Right kidney (tissue), 1 donor: Measurements from ENCODE around the gene SDC3.

Experiments
- DNase-seq: peaks from one replicate; pipeline ENCODE4 v3.0.0-alpha.2; 2016

The SDC3 gene

DNA sequence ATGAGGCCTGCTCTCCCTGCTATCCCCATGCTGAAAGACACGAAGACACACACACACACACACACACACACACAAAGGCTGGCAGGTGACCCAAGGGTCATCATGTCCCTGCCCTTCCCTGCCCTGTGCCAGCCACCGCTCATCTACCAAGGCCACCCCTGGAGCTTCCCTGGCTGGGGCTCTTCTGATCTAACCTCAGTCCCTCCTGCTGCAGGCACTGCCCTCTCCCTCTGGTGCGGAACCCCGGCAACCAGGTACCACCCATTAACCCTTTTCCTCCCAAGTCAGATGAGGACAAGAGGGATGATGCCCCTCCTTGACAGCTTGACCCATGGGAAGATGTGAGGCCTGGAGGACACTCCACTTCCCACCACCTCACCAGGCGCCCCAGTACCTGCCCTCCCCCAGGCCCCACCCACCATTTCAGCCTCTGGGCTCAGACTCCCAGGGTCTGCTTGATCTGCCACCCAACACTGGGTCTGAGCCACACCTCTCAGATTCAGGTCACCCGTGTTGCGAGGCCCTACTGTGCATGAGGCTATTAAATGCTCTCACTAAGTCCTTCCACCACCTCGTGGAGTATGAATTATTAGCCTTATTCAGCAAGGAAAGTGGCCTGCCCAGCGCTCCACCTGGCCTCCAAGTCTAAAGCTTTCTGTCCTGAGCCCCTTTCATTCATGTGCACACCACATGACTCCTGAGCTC lies 2.5 kb downstream of the SDC3 start:
- DNase-seq, result no peak

- DNase-seq, result no peak
These were observed 3.2 kb downstream of the SDC3 start for GRCh38 chr1:30905403-30905802.

DNA sequence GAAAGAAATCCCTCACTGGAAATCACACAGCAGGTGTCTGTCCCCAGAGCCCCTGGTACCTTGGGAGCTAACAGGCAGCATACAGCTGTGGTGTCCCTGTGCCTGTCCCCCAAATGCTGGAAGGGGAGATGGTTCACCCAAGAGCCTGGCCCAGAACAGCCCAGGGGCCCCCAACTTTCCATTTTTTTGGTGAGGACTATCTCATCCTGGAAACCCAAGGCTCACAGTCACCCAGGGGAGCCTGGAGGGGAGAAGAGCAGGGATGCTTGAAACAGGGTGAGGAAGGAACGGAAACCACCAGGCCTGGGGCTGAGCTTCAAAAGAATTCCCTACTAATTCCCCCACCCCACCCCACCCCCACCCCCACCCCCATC lies 3.6 kb downstream of the SDC3 start:
- DNase-seq, result no peak

GRCh38 chr1:30904191-30904961 lies 4.2 kb downstream of the SDC3 start:
- DNase-seq, result no peak

- DNase-seq, result no peak
These were observed 5.1 kb downstream of the SDC3 start for GRCh38 chr1:30903343-30904034.

GRCh38 chr1:30902593-30903290 lies 5.8 kb downstream of the SDC3 start:
- no peak for DNase-seq

DNA sequence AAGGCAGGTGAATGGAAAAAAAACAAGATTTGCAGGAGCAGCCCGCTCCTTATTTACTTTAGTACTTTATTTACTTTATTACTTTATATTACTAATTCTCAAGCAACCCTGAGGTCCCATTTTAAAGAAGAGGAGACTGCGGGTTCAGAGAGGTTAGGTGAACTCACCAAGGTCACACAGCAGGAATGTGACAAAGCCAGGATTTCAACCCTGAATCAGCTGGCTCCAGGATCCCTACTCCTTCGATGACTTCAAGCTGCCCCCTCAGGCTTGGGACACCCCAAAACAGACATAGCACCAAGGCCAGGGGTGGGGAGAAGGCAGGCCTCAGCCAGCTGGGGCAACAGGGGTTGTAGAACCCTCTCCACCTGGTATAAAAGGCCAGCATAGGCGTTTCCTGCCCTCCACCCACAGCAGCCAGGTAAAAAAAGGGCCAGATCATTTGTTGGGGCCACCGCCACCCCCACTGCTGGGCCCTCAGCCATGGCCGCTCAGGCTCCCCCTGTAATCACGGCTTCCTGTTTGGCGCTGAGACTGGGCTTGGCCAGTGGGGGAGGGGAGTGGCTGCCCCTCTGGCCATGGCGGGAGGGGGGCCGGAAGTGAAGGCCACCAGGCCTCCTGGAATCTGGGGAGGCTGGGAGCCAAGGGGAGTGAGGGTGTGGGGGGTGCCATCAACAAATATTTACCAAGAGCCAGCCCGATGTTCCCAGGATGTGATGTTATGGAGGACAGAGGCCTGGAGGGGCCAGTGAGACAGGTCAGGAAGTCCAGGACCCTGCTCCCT lies 6.6 kb downstream of the SDC3 start:
- DNase-seq, result no peak

GRCh38 chr1:30900931-30901560 lies 7.5 kb downstream of the SDC3 start:
- DNase-seq, result no peak

- DNase-seq, result no peak
These were observed 8.1 kb downstream of the SDC3 start for GRCh38 chr1:30900486-30900885.

GRCh38 chr1:30899577-30900389 lies 8.8 kb downstream of the SDC3 start:
- no peak for DNase-seq

DNA sequence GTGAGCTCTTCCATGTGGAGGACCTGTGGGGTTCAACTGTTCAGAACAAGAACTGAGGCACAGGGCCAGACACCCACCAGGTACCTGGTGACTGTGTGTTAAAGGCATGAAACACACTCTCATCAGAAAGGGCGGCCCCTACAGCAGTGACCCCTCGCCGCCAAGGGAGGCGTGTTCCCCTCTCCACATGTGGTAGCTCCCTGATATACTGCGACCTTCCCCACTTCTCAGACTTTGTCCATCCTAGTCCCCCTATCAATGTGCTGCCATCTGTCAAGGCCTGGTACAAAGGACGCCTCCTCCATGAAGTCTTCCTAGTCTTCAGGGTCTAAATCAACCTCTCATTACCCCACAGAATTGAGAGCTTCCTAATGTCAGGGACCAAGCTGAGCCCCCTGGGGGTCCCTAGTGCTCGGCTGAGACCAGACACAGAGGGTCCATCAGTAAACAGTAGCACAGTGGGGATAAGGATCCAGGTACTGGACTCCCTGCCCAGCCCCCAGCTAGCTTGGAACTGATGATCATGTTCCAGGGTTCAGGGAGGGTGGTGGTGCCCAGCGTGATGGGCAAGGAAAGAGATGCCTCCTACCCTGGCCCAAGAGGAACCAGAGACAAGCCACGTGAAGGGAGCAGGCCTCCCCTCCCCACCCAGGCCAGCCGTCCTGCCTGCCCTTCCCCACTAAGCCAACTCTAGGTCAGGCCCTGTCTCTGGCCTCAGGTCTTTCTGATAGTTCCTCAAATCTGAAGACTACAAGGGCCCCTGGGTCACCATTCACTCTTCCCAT lies 10.3 kb downstream of the SDC3 start:
- no peak for DNase-seq

DNA sequence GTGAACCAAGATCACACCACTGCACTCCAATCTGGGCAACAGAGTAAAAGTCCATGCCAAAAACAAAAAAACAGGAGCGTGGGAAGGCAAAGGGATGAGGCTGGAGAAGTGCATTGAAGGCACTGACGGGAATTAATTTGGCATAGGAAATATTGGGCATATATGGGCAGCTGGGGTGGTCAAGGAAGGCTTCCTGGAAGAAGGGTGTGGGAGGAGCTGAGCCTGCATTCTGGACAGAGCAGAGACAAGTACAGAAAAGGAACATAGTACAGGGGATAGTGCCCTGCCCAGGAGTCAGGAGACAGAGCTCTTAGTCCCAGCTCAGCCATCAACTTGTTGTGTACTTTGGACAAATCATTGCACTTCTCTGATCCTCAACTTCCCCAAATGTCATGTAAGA lies 11.7 kb downstream of the SDC3 start:
- no peak for DNase-seq

DNA sequence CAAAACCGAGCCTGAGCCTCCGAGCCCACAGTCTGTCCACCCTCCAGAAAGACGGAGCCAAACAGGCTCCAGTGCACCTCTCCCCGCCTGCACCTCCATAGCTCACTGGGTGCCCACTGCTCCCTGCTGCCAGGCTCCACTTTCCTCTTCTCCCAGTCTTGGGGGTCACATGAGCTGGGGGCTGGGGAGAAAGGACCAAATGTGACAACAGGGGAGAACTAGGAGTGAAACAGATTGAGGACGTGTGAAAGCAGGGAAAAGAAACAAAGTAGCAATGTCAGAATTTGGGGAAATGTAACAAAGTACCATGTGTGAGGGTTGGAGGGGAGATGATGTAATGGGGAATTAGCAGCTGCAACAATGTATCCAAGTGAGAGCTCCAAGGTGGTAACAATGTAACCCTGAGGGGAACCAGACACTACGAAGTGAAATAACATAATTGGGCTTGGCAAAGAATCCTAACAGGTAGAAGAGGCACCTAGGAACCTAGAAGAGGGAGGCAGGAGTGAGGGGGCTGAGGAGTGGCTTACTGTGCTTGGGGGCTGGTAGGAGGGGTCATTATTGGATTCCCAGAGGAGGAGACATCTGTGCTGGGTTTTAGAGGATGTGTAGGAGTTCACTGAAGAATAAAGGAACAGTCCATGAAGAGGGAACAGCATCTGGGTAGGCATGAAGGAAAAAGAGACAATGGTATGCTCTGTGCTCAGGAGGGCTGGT lies 12.5 kb downstream of the SDC3 start:
- DNase-seq, result no peak

GRCh38 chr1:30895382-30895943 lies 13.1 kb downstream of the SDC3 start:
- no peak for DNase-seq

- DNase-seq, result no peak
These were observed 14.0 kb downstream of the SDC3 start for GRCh38 chr1:30894508-30894973.

GRCh38 chr1:30893776-30894507 lies 14.6 kb downstream of the SDC3 start:
- DNase-seq, result no peak

DNA sequence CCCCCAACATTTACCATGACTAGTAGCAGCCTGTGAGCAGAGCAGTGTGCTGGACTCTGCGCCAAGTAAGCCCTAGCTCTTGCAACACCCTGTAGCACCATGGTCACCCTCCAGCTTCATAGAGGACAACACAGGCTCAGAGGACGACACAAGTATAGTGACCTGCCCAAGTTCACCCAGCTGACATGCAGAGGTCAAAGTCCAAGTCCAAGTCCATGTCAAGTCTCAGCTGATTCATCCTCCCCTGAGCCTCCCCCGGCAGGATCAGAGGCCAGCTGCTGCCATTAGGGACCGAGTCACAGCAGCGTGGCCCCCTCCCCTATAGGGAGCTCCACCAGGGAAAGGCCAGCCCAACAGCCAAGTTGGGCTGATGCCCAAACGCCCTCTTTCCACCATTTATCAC lies 15.9 kb downstream of the SDC3 start:
- DNase-seq, result no peak

- DNase-seq, result no peak
These were observed 17.4 kb downstream of the SDC3 start for GRCh38 chr1:30891227-30891552.
